ENCODE results near the gene CROCC2.

The CROCC2 gene

DNA sequence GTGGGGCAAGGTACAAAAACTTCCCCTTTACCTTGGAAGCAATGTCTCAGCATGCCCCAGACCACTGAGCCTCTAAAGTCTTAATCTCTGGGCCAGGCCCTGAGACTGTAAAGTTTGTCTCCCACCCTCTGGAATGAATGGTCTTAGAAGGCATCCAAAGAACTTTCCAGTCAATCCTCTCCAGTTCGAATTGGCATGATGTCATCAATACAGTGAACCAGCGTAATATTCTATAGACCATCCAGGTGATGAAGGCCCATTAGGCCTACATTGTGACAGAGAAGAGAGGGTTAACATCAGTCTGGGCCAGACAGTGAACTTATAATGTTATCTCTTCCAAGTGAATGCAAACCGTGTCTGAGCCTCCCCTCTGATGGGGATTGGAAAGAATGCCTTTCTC is 21.4 kb upstream of the CROCC2 start:
- no peaks in the 10 kb centered on the region for H3K79me2 ChIP-seq (ENCODE audit: insufficient read depth, low read length)

GRCh38 chr2:240885566-240885965 is 20.6 kb upstream of the CROCC2 start:
- no peak for DNase-seq
- TF ChIP-seq, protein P1, sequence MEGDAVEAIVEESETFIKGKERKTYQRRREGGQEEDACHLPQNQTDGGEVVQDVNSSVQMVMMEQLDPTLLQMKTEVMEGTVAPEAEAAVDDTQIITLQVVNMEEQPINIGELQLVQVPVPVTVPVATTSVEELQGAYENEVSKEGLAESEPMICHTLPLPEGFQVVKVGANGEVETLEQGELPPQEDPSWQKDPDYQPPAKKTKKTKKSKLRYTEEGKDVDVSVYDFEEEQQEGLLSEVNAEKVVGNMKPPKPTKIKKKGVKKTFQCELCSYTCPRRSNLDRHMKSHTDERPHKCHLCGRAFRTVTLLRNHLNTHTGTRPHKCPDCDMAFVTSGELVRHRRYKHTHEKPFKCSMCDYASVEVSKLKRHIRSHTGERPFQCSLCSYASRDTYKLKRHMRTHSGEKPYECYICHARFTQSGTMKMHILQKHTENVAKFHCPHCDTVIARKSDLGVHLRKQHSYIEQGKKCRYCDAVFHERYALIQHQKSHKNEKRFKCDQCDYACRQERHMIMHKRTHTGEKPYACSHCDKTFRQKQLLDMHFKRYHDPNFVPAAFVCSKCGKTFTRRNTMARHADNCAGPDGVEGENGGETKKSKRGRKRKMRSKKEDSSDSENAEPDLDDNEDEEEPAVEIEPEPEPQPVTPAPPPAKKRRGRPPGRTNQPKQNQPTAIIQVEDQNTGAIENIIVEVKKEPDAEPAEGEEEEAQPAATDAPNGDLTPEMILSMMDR (IDR thresholded peaks at IDR 0.05; ENCODE audit: borderline replicate concordance, extremely low read depth, low read length, poor library complexity, severe bottlenecking) = no peak
- no peak for TF ChIP-seq EZH2 (IDR thresholded peaks at IDR 0.05; ENCODE audit: borderline replicate concordance, low read depth, low read length, severe bottlenecking)
- no peaks in the 10 kb centered on the region for H3K9me3 ChIP-seq (ENCODE audit: insufficient read depth, low read length, severe bottlenecking)
- no peak overlapping the region for H2AFZ ChIP-seq (ENCODE audit: low read depth, low read length)
- peaks cover 3% of the 10 kb centered on the region for H3K27me3 ChIP-seq (ENCODE audit: insufficient read depth, low read length, poor library complexity)
- H4K20me1 ChIP-seq (ENCODE audit: insufficient read depth, low read length) = no peaks in the 10 kb centered on the region
- no peak overlapping the region for H3K27ac ChIP-seq (ENCODE audit: low read length)
- no peak overlapping the region for H3K4me3 ChIP-seq (ENCODE audit: low read depth in 1 of 2, low read length in 2 of 2)
- H3K4me2 ChIP-seq (ENCODE audit: insufficient read depth, low read length) = no peak overlapping the region
- H3K79me2 ChIP-seq (ENCODE audit: insufficient read depth, low read length) = no peaks in the 10 kb centered on the region
- no peaks in the 10 kb centered on the region for H3K36me3 ChIP-seq (ENCODE audit: insufficient read depth, low read length)
- H3K4me1 ChIP-seq (ENCODE audit: insufficient read depth, low read length) = no peaks in the 10 kb centered on the region
- ATAC-seq (ENCODE audit: insufficient read depth, low read depth) = no peak
- H3K9ac ChIP-seq (ENCODE audit: low read depth, low read length) = no peak overlapping the region

More for the DNA sequence above, 21.4 kb upstream of the CROCC2 start:
- H3K9ac ChIP-seq (ENCODE audit: low read depth, low read length) = no peak overlapping the region
- H2AFZ ChIP-seq (ENCODE audit: low read depth, low read length) = no peak overlapping the region
- no peaks in the 10 kb centered on the region for H3K36me3 ChIP-seq (ENCODE audit: insufficient read depth, low read length)
- H3K27me3 ChIP-seq (ENCODE audit: insufficient read depth, low read length, poor library complexity) = peaks cover 3% of the 10 kb centered on the region
- no peak overlapping the region for H3K4me2 ChIP-seq (ENCODE audit: insufficient read depth, low read length)
- no peaks in the 10 kb centered on the region for H3K4me1 ChIP-seq (ENCODE audit: insufficient read depth, low read length)
- H4K20me1 ChIP-seq (ENCODE audit: insufficient read depth, low read length) = no peaks in the 10 kb centered on the region
- H3K4me3 ChIP-seq (ENCODE audit: low read depth in 1 of 2, low read length in 2 of 2) = no peak overlapping the region
- TF ChIP-seq EZH2 (IDR thresholded peaks at IDR 0.05; ENCODE audit: borderline replicate concordance, low read depth, low read length, severe bottlenecking) = no peak
- TF ChIP-seq, protein P1 (IDR thresholded peaks at IDR 0.05; ENCODE audit: borderline replicate concordance, extremely low read depth, low read length, poor library complexity, severe bottlenecking) = no peak
- H3K27ac ChIP-seq (ENCODE audit: low read length) = no peak overlapping the region
- DNase-seq (no peak), ATAC-seq (ENCODE audit: insufficient read depth, low read depth) (no peak)
- no peaks in the 10 kb centered on the region for H3K9me3 ChIP-seq (ENCODE audit: insufficient read depth, low read length, severe bottlenecking)

- no peaks in the 10 kb centered on the region for H3K9me3 ChIP-seq (ENCODE audit: insufficient read depth, low read length, severe bottlenecking)
- no peaks in the 10 kb centered on the region for H3K79me2 ChIP-seq (ENCODE audit: insufficient read depth, low read length)
- no peaks in the 10 kb centered on the region for H4K20me1 ChIP-seq (ENCODE audit: insufficient read depth, low read length)
- DNase-seq (no peak), ATAC-seq (ENCODE audit: insufficient read depth, low read depth) (no peak)
- no peak overlapping the region for H3K4me3 ChIP-seq (ENCODE audit: low read depth in 1 of 2, low read length in 2 of 2)
- no peaks in the 10 kb centered on the region for H3K36me3 ChIP-seq (ENCODE audit: insufficient read depth, low read length)
- no peaks in the 10 kb centered on the region for H3K4me1 ChIP-seq (ENCODE audit: insufficient read depth, low read length)
- no peak for TF ChIP-seq EZH2 (IDR thresholded peaks at IDR 0.05; ENCODE audit: borderline replicate concordance, low read depth, low read length, severe bottlenecking)
- TF ChIP-seq, protein P1 (IDR thresholded peaks at IDR 0.05; ENCODE audit: borderline replicate concordance, extremely low read depth, low read length, poor library complexity, severe bottlenecking) = no peak
- H3K4me2 ChIP-seq (ENCODE audit: insufficient read depth, low read length) = no peak overlapping the region
- no peak overlapping the region for H3K27ac ChIP-seq (ENCODE audit: low read length)
- H3K9ac ChIP-seq (ENCODE audit: low read depth, low read length) = no peak overlapping the region
- H3K27me3 ChIP-seq (ENCODE audit: insufficient read depth, low read length, poor library complexity) = peaks cover 3% of the 10 kb centered on the region
- H2AFZ ChIP-seq (ENCODE audit: low read depth, low read length) = no peak overlapping the region
These were observed 20.0 kb upstream of the CROCC2 start for GRCh38 chr2:240886023-240886565.

Measured in DND-41 (cell line).